Natural killer cell (primary cell): Measurements from ENCODE around the gene CDHR1. TPM values are rescaled to one million over a fixed set of nuclear protein-coding genes. Genes with fewer than 3 reads are reported as not detected.

Experiments
- ATAC-seq, 3 donors: fragments of 150-1000 bp in 2 of 3; fragments of 200-7000 bp in 1 of 3; cut with Tn5 transposase; 1 replicate in 1 of 3; 2 replicates in 2 of 3; pipeline ENCODE4 v1.10.0; 2021; ENCODE audit warnings: mild to moderate bottlenecking in 2 of 3, moderate library complexity in 2 of 3
- DNase-seq, 2 donors: peaks; one replicate each; pipeline versions ENCODE4 v3.0.0 to v3.0.0-alpha.2; 2013 to 2021; ENCODE audit warnings: mixed read lengths in 1 of 2
- H3K27ac ChIP-seq: one replicate; pipeline ENCODE4 v1.5.1; 2013; ENCODE audit warnings: mild to moderate bottlenecking, low read length
- H3K27me3 ChIP-seq: one replicate; pipeline ENCODE4 v1.6.1; 2013; ENCODE audit warnings: low read length; ENCODE audit not compliant: control insufficient read depth, insufficient read depth
- H3K36me3 ChIP-seq: one replicate; pipeline ENCODE4 v1.6.1; 2013; ENCODE audit warnings: low read length; ENCODE audit not compliant: control insufficient read depth, insufficient read depth
- H3K4me1 ChIP-seq: one replicate; pipeline ENCODE4 v1.6.1; 2013; ENCODE audit warnings: low read length; ENCODE audit not compliant: control insufficient read depth, insufficient read depth
- H3K4me3 ChIP-seq: one replicate; pipeline ENCODE4 v1.5.1; 2013; ENCODE audit warnings: low read length
- H3K9me3 ChIP-seq: one replicate; pipeline ENCODE4 v1.6.1; 2013; ENCODE audit warnings: low read length; ENCODE audit not compliant: control insufficient read depth, insufficient read depth
- H3K27ac Mint-ChIP-seq, 2 donors: one replicate each; pipeline ENCODE4 v1.8.0; 2022; ENCODE audit warnings: mild to moderate bottlenecking in 2 of 2, mixed read lengths in 2 of 2, moderate library complexity in 1 of 2
- H3K27me3 Mint-ChIP-seq, 2 donors: one replicate each; pipeline ENCODE4 v1.8.0; 2022; ENCODE audit warnings: low read depth in 2 of 2, mixed read lengths in 2 of 2
- H3K36me3 Mint-ChIP-seq: one replicate; pipeline ENCODE4 v1.8.0; 2022; ENCODE audit warnings: mixed read lengths
- H3K4me1 Mint-ChIP-seq, 2 donors: one replicate each; pipeline ENCODE4 v1.8.0; 2022; ENCODE audit warnings: mixed read lengths in 2 of 2
- H3K4me3 Mint-ChIP-seq: one replicate; pipeline ENCODE4 v1.8.0; 2022; ENCODE audit warnings: mild to moderate bottlenecking, moderate library complexity, mixed read lengths
- H3K9me3 Mint-ChIP-seq, 2 donors: one replicate each; pipeline ENCODE4 v1.8.0; 2022; ENCODE audit warnings: mixed read lengths in 2 of 2
- CTCF ChIP-seq: fragments of 200-600 bp; IDR thresholded peaks from one replicate; pipeline ENCODE4 v1.8.0; 2022; ENCODE audit warnings: antibody characterized with exemption
- WGBS: methylation state at CpG from one replicate; pipeline ENCODE4 v1.1.7; 2013; ENCODE audit warnings: missing lambda C conversion rate; ENCODE audit not compliant: insufficient coverage; 5-methylcytosine and 5-hydroxymethylcytosine counted together
- intact Hi-C: fragments of 100-400 bp; cut with micrococcal nuclease; formaldehyde crosslinking; loops from one replicate; pipeline ENCODE4 v1.14.2; 2022
- total RNA-seq, 4 donors: library from RNA; stranded (reverse); fragments of 120-200 nt in 1 of 4; gene quantifications; one replicate each; pipeline versions ENCODE4 v1.2.3 to v1.2.4, GENCODE V29; 2013 to 2022

The CDHR1 gene
- total RNA-seq, 3 donors from 2014 or later (not counting 1 experiment from before 2014, with no cell fraction given), result 4.0 to 9.5 (median 6.5) TPM

DNA sequence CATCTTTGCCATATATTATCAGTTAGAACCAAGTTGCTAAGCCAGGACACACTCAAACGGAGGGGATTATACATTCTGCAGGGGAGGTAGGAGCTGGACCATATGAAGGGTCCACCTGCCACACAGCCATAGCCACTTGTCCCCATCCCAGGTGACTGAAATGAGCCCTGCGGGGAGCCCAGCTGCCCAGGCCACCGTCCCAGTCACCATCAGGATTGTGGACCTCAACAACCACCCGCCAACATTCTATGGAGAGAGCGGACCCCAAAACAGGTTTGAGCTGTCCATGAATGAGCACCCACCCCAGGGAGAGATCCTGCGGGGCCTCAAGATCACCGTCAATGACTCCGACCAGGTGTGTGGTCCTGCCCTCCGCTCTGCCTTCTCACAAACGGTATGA is 13.7 kb downstream of the CDHR1 start:
- 90% methylated on average over 10 of the region's 10 CpGs for WGBS
- no peak overlapping the region for H3K4me3 ChIP-seq
- H3K27me3 Mint-ChIP-seq, result no peaks in the 10 kb centered on the region
- no peaks in the 10 kb centered on the region for H3K36me3 ChIP-seq
- intact Hi-C loops, result no loop called here
- no peaks in the 10 kb centered on the region for H3K4me1 ChIP-seq
- no peak for ATAC-seq
- no peaks in the 10 kb centered on the region for H3K9me3 Mint-ChIP-seq
- no peak overlapping the region for H3K27ac ChIP-seq
- no peak for TF ChIP-seq CTCF
- H3K9me3 ChIP-seq, result no peaks in the 10 kb centered on the region
- H3K4me1 Mint-ChIP-seq, result peaks cover 0 to 12% of the 10 kb centered on the region in 2 donors
- no peaks in the 10 kb centered on the region for H3K36me3 Mint-ChIP-seq
- no peak for DNase-seq
- H3K27me3 ChIP-seq, result no peaks in the 10 kb centered on the region
- H3K4me3 Mint-ChIP-seq, result no peak overlapping the region
- no peak overlapping the region for H3K27ac Mint-ChIP-seq

- no peaks in the 10 kb centered on the region for H3K36me3 Mint-ChIP-seq
- no peak overlapping the region for H3K27ac Mint-ChIP-seq
- H3K27me3 Mint-ChIP-seq, result no peaks in the 10 kb centered on the region
- TF ChIP-seq CTCF, result no peak
- no peak for DNase-seq
- no peaks in the 10 kb centered on the region for H3K36me3 ChIP-seq
- peaks cover 0 to 7% of the 10 kb centered on the region in 2 donors for H3K4me1 Mint-ChIP-seq
- 86% methylated on average over 2 of the region's 2 CpGs for WGBS
- H3K27ac ChIP-seq, result no peak overlapping the region
- no peaks in the 10 kb centered on the region for H3K27me3 ChIP-seq
- no peaks in the 10 kb centered on the region for H3K9me3 ChIP-seq
- no peaks in the 10 kb centered on the region for H3K9me3 Mint-ChIP-seq
- H3K4me3 Mint-ChIP-seq, result no peak overlapping the region
- intact Hi-C loops, result no loop called here
- ATAC-seq, result no peak
- H3K4me3 ChIP-seq, result no peak overlapping the region
- no peaks in the 10 kb centered on the region for H3K4me1 ChIP-seq
Measured at GRCh38 chr10:84211566-84211965, 17.2 kb downstream of the CDHR1 start.

DNA sequence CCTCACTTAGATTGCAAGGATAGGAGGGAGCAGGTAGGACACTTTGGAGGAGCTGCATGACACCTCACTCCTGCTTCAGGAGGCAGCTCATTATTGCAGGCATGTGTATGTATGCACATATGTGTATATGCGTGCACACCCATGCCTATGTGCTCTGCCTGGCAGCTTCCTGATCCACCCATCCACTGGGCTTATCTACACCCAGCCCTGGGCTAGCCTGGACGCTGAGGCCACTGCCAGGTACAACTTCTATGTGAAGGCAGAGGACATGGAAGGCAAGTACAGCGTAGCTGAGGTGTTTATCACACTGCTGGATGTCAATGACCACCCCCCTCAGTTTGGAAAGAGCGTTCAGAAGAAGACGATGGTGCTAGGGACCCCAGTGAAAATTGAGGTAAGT is 17.7 kb downstream of the CDHR1 start:
- Histone ChIP-seq H3K4me1 (no peaks in the 10 kb centered on the region), H3K4me3 (no peak overlapping the region), H3K9me3 (no peaks in the 10 kb centered on the region), H3K36me3 (no peaks in the 10 kb centered on the region), H3K27ac (no peak overlapping the region), H3K27me3 (no peaks in the 10 kb centered on the region)
- peaks cover 0 to 7% of the 10 kb centered on the region in 2 donors for H3K4me1 Mint-ChIP-seq
- DNase-seq (no peak), ATAC-seq (no peak)
- no peaks in the 10 kb centered on the region for H3K27me3 Mint-ChIP-seq
- H3K4me3 Mint-ChIP-seq, result no peak overlapping the region
- 78% methylated on average over 5 of the region's 5 CpGs for WGBS
- H3K27ac Mint-ChIP-seq, result no peak overlapping the region
- intact Hi-C loops, result no loop called here
- TF ChIP-seq CTCF, result no peak
- no peaks in the 10 kb centered on the region for H3K36me3 Mint-ChIP-seq
- no peaks in the 10 kb centered on the region for H3K9me3 Mint-ChIP-seq

- H3K27ac Mint-ChIP-seq, result no peak overlapping the region
- no peaks in the 10 kb centered on the region for H3K27me3 ChIP-seq
- ATAC-seq (no peak), DNase-seq (no peak)
- H3K4me1 Mint-ChIP-seq, result peaks cover 0 to 7% of the 10 kb centered on the region in 2 donors
- H3K4me1 ChIP-seq, result no peaks in the 10 kb centered on the region
- no peak overlapping the region for H3K4me3 ChIP-seq
- no peaks in the 10 kb centered on the region for H3K36me3 ChIP-seq
- no peaks in the 10 kb centered on the region for H3K9me3 Mint-ChIP-seq
- intact Hi-C loops, result no loop called here
- no peak overlapping the region for H3K27ac ChIP-seq
- 92% methylated on average over 10 of the region's 11 CpGs for WGBS
- no peaks in the 10 kb centered on the region for H3K36me3 Mint-ChIP-seq
- no peaks in the 10 kb centered on the region for H3K27me3 Mint-ChIP-seq
- no peak overlapping the region for H3K4me3 Mint-ChIP-seq
- H3K9me3 ChIP-seq, result no peaks in the 10 kb centered on the region
- no peak for TF ChIP-seq CTCF
Measured at GRCh38 chr10:84213076-84213475, 18.7 kb downstream of the CDHR1 start.
